ENCODE measurements around the gene TMED6.
"Not testable (repeated sequence)": the region's sequence is repeated elsewhere in the genome, so short reads cannot be mapped to it uniquely, and the experiment has no call there.

Gene TMED6

GRCh38 chr16:69360070-69360469 lies 8.5 kb upstream of the TMED6 start:
- not testable (repeated sequence) for DNase-seq (ENCODE audit: low read depth)

DNA sequence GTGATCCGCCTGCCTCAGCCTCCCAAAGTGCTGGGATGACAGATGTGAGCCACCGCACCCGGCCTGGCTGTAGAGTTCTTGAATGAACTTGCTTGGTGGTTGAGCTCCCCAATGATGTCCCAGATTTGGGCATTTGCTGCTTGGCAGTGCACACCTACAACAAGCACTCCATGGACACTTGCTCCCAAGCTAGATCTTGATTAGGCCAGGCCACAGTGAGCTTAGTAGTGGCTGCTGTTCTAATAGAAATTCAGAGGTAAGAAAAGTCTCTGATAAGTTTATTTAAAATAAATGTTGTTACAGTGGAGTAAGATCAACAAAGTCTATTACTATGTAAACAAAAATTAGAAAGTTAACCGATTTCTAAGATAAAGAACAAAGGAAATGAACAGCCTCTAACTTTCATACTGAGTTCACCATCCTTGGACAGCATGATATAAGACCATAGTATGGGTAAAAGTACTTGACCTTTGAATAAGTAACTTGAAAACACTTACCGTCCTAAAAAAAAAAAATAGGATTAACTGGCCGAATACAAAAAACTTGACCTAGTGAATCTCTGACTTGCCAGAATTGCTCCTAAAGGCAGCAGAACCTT lies 951 bp downstream of the TMED6 start:
- DNase-seq (ENCODE audit: low read depth): no peak

GRCh38 chr16:69349536-69349935 lies 2.0 kb downstream of the TMED6 start:
- DNase-seq (ENCODE audit: low read depth): no peak

- no peak for DNase-seq (ENCODE audit: low read depth)
Observed at GRCh38 chr16:69348222-69348621, 3.4 kb downstream of the TMED6 start.

GRCh38 chr16:69346683-69347082 lies 4.9 kb downstream of the TMED6 start:
- no peak for DNase-seq (ENCODE audit: low read depth)

DNA sequence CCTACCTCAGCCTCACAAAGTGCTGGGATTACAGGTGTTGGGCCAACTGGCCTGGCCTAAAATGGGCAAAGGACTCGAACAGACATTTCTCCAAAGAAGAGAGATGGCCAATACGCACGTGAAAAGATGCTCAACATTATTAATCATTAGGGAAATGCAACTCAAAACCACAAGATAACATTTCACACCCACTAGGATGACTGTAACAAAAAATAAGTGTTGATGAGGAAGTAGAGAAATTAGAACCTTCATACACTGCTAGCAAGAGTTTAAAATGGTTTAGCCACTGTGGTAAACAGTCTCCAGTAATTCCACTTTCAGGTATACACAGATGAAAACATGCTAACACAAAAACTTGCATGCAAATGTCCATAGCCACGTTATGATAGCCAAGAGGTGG lies 5.7 kb downstream of the TMED6 start:
- DNase-seq (ENCODE audit: low read depth): no peak

GRCh38 chr16:69344171-69344570 lies 7.4 kb downstream of the TMED6 start:
- DNase-seq (ENCODE audit: low read depth): no peak

GRCh38 chr16:69340095-69340644 lies 11.4 kb downstream of the TMED6 start:
- no peak for DNase-seq (ENCODE audit: low read depth)

- DNase-seq (ENCODE audit: low read depth): peak; percentile 94
Observed at GRCh38 chr16:69339289-69340094, 12.1 kb downstream of the TMED6 start, which contains the start of the genes COG8 and NIP7. Gene COG8 (minus strand): TSS chr16:69339564. CDS start chr16:69339552, 12 bp downstream. Gene NIP7 (plus strand): TSS chr16:69339772. CDS start chr16:69339830, 58 bp downstream.

DNA sequence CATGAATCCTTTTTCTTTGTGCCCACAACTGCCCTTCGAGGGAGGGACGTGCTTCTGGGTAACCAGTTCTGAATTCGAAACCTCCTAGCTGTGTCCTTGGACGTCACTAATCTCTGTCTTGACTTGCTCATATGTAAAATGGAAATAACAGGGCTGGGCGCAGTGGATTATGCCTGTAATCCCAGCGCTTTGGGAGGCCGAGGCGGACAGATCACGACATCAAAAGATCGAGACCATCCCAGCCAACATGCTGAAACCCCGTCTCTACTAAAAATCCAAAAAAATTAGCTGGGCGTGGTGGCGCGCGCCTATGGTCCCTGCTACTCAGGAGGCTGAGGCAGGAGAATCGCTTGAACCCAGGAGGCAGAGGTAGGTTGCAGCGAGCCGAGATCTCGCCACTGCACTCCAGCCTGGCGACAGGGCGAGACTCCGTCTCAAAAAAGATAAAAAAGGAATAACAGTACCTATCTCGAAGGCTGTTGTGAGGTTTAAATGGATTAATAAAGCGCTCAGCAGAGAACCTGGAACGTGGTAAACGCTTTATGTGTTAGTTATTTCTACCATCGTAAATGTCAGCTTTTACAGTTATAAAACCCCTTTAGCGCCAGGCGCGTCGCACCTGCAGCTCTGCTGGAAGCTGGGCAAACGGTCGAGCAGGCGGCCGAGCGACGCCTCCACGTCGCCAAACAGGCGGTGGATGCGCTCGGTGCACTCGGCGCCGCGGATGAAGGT lies 12.9 kb downstream of the TMED6 start:
- DNase-seq (ENCODE audit: low read depth): no peak

- DNase-seq (ENCODE audit: low read depth): no peak
Observed at GRCh38 chr16:69334696-69335095, 16.9 kb downstream of the TMED6 start.

- DNase-seq (ENCODE audit: low read depth): peak; percentile 63
Observed at GRCh38 chr16:69330286-69331109, 21.1 kb downstream of the TMED6 start, which contains the start of gene PDF. Gene PDF (minus strand): TSS chr16:69330588. CDS start chr16:69330570, 18 bp downstream.

GRCh38 chr16:69329369-69330285 lies 22.0 kb downstream of the TMED6 start:
- DNase-seq (ENCODE audit: low read depth): no peak

DNA sequence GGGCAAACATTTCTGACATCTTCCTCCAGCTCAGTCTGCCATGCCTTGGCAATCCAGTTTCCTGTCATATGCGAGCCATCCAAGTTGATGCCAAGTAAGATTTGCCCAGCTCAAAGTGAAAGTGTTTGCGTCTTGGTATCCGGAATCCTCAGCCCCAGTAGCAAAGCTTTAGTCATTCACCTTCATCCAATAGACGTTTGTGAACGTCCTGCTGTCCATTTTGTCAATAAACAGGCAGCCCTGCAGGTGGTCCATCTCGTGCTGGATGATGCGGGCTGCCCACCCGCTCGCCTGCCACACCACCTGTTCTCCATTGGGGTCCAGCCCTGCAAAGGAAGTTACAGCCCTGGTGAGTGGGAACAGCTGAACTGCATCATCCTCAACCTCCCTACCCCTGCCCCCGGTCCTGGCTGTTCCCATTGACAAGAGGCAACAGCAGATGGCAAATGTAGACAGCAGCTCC lies 22.7 kb downstream of the TMED6 start:
- no peak for DNase-seq (ENCODE audit: low read depth)

DNA sequence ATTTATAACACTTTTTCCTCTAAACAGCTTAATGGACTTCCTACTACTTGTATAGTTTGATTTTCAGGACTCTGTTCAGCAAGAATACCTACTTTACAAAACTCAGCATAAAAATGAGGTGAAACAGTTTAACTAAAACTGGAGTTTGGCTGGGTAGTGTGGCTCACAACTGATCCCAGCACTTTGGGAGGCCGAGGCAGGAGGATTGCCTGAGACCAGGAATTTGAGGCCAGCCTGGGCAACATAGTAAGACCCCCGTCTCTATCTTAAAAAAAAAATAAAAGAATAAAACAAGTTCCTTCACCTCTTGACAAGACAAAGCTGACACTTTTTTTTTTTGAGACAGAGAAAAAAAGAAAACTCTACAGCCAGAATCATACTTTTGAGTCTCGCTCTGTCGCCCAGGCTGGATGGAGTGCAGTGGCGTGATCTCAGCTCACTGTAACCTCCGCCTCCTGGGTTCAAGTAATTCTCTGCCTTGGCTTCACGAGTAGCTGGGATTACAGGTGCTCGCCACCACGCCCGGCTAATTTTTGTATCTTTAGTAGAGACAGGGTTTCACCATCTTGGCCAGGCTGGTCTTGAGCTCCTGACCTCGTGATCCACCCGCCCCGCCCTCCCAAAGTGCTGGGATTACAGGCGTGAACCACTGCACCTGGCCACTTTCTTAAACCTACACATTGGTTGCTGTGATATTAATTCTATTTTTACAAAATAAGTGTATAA lies 23.8 kb downstream of the TMED6 start:
- DNase-seq (ENCODE audit: low read depth): no peak

DNA sequence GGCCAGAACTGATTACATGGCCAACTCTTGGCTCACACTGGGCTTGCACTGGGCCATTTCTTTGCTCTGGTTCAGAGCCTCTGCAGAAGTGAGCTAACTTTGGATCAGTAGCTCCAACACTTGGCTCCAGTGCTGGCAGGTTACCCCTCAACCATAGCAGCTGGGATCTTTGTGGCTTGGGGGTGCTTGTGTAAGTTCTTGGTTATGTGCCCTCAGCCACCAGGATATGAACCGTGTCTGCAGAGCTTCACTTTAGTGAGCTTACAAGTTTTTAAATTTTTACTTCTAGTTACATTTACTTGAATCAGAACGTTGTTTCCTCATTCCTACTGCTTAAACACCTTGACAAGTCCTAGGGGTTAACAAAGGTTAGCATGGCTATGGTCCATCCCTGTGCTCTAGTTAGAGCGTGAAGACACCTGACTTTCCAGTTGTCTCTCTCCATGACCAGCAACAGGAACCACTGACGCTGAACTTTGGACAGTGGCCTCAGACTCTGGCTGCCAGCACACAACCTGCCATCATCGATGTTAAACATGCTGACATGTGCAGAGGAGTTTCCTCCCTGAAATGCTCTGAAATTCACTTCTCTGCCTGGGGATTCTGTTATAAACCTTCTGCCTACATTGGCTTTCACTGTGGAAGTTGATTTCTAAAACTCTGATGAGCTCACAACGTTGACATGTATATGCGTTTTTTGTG lies 25.3 kb downstream of the TMED6 start:
- no peak for DNase-seq (ENCODE audit: low read depth)

- DNase-seq (ENCODE audit: low read depth): no peak
Observed at GRCh38 chr16:69325784-69326171, 25.8 kb downstream of the TMED6 start.

DNA sequence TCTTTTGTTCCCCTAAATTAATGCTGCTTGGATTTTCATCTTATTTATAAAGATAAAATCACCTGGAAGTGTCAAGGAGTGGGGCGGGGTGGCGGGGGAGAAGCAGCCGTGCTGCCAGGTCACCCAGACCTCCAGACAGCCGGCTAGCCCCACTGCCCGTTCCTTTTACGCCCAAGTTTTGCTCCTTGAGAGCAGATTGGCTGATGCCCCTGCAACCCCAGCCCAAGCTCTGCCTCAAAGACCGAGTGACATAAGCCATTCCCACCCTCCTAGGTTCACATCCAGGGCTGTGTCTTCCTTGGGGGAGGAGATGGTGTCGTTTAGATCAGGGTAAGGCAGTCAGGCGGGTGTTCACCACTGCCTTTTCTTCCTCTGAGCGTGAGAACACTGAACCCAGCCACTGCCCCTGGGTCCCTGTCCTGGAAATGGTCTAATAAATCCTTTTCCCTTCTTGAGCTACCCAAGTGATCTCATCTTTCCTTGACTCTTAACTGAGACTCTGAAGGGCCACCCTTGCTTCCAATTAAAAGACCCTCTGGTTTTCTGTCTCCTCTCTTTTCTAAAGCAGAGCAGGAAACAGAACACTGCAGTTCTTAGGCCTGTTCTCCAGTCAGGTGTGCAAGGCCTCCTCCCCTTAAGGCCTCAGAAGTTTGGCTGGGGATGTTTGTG lies 26.9 kb downstream of the TMED6 start:
- DNase-seq (ENCODE audit: low read depth): no peak
